Measurements from ENCODE around the gene TAF15.

DNA sequence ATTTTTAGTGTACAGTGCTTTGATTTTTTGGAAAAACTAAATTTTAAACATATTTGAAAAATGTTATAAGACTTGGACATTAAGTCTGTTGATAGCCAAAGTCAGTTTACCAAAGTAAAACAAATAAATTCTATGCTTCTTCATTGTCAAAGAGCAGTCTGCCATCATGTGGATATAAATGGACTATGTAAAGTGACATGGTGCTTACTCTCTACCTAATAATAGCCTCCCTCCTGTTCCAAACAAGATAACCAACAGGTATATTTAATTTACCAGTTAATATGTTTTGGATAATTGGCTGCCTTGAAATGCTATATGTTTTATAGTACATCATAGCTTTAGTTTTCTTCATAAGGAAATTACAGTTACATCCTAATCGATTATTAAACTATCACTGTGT lies 15.9 kb downstream of the TAF15 start:
- TF ChIP-seq, protein P1, sequence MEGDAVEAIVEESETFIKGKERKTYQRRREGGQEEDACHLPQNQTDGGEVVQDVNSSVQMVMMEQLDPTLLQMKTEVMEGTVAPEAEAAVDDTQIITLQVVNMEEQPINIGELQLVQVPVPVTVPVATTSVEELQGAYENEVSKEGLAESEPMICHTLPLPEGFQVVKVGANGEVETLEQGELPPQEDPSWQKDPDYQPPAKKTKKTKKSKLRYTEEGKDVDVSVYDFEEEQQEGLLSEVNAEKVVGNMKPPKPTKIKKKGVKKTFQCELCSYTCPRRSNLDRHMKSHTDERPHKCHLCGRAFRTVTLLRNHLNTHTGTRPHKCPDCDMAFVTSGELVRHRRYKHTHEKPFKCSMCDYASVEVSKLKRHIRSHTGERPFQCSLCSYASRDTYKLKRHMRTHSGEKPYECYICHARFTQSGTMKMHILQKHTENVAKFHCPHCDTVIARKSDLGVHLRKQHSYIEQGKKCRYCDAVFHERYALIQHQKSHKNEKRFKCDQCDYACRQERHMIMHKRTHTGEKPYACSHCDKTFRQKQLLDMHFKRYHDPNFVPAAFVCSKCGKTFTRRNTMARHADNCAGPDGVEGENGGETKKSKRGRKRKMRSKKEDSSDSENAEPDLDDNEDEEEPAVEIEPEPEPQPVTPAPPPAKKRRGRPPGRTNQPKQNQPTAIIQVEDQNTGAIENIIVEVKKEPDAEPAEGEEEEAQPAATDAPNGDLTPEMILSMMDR (conservative IDR thresholded peaks at IDR 0.05; ENCODE audit: low read length) = no peak
- no peak for TF ChIP-seq EZH2phosphoT487 (IDR thresholded peaks at IDR 0.05; ENCODE audit: borderline replicate concordance, low read depth, low read length)
